Right hindlimb (tissue), 1 donor: Measurements from ENCODE around the gene POC1A.

Experiments used
- DNase-seq: peaks from one replicate; pipeline ENCODE4 v3.0.0-alpha.2; 2018

The POC1A gene

DNA sequence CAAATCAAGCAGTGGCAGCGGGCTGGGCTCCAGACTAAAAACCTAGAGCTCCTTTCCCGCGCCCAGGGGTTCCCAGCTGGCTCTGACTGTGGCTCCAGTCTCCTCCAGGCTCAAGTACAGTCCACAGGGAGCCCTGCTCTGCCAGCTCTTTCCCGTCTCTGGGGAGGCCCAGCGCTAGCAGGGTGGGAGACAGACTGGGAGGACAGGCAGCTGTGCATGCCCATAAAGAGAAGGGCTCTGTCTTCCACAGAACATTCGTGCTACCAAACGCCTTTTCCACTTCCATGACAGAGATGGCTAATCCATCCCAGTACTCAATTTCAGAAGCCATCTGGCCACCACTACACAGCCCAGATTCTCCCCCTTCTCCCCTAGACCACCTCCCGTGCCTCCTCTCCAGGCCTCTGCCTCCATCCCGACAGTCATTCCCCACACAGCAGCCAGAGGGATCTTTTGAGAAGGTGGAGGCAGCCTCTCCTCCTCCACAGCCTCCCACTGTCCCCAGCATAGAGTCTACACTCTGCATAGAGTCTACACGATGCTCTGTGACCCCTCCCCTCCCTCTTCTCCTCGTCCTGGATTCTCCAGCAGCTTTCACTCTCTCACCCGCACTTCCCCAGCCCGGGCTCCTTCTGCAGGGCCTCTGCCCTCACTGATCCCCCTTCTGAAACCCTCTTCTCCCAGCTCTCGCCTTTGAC, 91.0 kb downstream of the POC1A start:
- DNase-seq = no peak

- DNase-seq = no peak
Measured at GRCh38 chr3:52062505-52062904, 91.7 kb downstream of the POC1A start.

- DNase-seq = no peak
Measured at GRCh38 chr3:52061121-52061910, 92.9 kb downstream of the POC1A start.

GRCh38 chr3:52059781-52060180, 94.4 kb downstream of the POC1A start:
- no peak for DNase-seq

DNA sequence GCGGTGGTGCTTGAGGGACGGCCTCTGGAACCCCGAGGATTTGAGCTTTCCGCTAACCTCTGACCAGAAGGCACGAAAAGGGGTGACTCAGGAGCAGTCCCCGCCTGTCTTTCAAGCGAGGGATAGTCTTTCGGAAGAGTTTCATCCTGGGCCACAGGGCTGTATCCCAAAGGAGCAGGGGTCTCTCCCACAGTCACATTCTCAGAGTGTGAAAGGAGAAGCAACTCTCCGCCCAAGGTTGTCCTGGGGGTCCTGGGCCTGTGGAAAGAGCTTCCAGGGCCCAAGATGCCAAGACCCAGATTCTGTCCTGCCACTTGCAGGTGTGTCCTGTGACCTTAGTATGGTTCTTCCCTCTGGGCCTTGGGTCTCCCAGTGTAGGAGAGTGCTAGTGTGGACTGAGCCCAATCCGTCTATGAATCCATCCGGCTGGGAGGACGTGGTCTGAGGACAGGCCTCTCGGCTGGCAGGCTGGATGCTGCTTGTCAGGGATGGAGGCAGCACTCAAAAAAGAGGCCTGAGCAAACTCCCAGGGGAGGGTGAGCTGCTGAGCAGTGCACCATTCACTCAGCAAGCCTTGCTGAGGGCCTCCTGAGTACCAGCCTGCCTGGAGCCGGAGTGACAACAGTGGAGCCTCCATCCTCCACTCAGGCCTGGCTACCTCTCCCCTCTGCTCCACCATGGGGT, 96.3 kb downstream of the POC1A start:
- DNase-seq = no peak

- DNase-seq = peak; percentile 100
Measured at GRCh38 chr3:52056968-52057811, 97.0 kb downstream of the POC1A start.

GRCh38 chr3:52056521-52056967, 97.7 kb downstream of the POC1A start, which contains the start of gene DUSP7:
DUSP7 (minus strand) TSS chr3:52056571; CDS start chr3:52056366, 205 bp downstream.
- peak; percentile 83 for DNase-seq

DNA sequence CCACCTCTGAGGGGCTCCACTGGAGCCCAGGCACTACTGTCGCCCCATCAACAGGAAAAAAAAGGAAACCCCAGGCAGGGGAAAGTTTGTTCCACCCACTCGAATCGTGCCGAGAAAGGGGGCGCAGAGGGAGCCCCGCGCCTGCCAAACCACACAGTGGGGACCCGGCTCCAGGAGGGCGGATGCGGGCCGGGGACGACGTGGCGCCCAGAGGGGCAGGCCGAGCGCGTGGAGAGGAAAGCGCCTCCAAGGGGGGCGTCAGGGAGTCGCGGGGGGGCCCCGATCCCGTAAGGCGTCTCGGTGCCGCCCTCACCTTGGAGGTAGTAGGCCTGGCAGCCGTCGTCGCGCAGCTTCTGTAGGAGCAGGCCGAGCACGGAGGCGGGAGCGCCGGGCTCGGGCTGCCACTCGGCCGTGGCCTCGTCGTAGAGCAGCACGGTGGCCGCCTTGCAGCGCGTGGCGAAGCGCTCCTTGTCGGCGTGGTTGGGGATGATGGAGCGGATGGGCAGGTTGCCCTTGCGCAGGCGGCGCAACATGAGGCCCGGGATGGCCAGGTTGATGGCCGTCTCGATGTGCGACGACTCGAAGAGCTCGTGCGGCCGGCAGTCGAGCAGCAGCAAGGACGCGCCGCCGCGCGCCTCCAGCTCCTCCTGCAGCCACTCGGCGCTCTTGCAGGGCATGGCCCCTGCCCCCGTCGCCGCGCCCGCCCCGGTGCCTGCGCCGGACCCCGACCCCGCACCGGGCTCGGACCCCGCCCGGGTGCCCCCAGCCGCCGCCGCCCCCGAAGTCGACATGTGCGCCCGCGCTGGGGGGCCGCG, 98.5 kb downstream of the POC1A start:
- no peak for DNase-seq

GRCh38 chr3:52054661-52055511, 99.3 kb downstream of the POC1A start:
- no peak for DNase-seq

DNA sequence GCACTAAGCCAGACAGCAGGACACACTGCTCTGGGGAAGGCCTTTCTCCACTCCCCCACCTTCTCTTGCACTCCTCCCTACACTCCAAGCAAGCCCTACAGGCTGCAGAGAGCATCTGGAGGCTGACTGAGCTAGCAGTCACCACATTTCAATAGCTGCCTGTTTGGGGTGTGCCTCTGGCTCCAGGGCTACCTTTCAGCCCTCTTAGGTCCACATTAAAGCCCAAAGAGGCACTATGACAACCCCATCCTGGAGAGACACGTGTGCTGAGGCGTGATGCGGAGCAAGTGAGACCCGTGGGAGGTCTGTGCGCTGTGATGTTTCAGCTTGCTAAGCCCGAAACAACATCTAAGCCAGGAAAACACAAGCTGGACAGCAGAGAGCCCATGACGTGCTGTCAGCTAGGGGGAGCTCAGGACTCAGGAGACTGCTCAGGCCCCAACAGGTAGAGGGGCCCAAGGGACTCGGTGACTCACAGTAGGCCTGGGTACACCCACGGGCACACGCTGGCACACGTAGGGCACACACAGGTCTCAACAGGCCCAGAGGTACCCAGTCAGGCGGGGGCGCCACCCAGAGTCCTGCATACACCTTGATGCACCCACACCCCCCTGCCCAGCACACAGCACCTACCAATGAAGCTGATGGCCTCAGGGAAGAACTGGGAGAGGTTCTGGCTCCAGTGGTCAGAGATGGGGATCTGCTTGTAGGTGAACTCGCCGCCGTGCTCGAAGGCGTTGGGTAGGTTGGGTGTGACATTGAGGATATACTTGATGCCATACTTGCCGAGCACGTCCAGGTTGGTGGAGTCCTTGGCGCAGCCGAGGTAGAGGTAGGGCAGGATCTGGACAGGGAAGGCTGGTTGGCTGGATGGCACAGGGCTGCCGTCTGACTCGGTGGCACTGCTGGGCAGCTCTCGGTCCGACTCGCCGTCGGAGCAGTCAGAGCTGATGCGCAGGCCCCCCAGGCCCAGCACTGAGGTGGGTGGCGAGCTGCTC, 100.6 kb downstream of the POC1A start:
- DNase-seq = no peak

- DNase-seq = peak; percentile 81
Measured at GRCh38 chr3:52052831-52053306, 101.4 kb downstream of the POC1A start.

DNA sequence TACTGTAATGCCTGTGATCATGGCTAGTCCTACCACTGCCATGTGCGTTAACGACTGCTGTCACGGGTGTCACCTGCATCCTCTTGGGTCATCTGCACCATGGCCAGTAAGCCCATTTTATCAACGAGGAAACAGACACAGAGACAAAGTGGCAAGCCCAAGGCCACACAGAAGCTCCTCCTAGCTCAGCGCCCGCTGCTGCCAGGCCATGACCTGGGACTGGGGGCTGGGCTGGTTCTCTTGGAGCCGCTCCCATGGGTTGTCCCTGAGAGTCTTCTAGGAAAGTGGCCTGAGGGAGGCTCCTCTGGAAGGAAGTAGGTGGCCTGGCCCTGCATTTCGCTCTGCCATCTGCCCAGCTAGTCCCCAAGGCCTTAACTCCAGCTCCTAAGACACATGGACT, 102.8 kb downstream of the POC1A start:
- no peak for DNase-seq

GRCh38 chr3:52050571-52050970, 103.7 kb downstream of the POC1A start:
- no peak for DNase-seq

GRCh38 chr3:52049503-52049902, 104.7 kb downstream of the POC1A start:
- no peak for DNase-seq

- DNase-seq = no peak
Measured at GRCh38 chr3:52047295-52047960, 106.8 kb downstream of the POC1A start.

- no peak for DNase-seq
Measured at GRCh38 chr3:52046902-52047239, 107.4 kb downstream of the POC1A start.

DNA sequence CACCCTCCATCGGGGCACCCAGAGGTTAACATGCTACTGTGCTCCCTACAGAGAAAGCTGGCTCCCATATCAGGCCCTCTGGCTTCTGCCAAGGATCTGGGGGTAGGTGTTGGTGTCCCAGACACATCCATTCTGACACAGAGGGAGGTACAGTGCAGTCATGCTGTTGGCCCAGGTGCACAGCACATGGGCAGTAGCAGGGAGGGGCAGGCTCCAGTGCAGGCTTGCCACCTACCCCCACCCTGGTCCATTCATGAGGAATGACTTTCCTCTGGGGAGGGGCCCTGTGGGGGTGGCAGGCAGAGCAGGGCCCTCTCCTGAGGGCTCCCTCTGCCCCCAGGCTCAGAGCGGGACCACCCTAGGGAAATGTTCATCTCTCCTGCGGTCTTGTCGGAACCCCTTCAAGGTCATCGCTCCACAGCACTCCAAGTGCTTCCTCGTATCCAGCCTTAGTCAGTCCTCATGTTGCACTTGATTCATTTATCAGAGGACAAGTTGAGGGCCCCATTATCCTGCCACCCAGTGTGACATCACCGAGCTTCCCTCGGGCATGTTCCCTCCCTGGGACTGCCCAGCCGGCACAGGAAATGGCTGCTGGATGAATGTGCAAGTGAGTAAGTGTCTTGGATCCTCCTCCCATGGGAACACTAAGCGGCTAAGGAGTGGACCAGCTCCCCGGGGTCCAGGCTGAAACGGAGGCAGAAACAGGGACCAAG, 107.9 kb downstream of the POC1A start:
- DNase-seq = no peak
